ENCODE results near the gene EIF3A. TPM values are rescaled to one million over a fixed set of nuclear protein-coding genes. Genes with fewer than 3 reads are reported as not detected.
A peak's percentile ranks its signal among the peaks of the same experiment; 100 is the strongest.
"Not testable (repeated sequence)": the region's sequence is repeated elsewhere in the genome, so short reads cannot be mapped to it uniquely, and the experiment has no call there.

The EIF3A gene, protein sequence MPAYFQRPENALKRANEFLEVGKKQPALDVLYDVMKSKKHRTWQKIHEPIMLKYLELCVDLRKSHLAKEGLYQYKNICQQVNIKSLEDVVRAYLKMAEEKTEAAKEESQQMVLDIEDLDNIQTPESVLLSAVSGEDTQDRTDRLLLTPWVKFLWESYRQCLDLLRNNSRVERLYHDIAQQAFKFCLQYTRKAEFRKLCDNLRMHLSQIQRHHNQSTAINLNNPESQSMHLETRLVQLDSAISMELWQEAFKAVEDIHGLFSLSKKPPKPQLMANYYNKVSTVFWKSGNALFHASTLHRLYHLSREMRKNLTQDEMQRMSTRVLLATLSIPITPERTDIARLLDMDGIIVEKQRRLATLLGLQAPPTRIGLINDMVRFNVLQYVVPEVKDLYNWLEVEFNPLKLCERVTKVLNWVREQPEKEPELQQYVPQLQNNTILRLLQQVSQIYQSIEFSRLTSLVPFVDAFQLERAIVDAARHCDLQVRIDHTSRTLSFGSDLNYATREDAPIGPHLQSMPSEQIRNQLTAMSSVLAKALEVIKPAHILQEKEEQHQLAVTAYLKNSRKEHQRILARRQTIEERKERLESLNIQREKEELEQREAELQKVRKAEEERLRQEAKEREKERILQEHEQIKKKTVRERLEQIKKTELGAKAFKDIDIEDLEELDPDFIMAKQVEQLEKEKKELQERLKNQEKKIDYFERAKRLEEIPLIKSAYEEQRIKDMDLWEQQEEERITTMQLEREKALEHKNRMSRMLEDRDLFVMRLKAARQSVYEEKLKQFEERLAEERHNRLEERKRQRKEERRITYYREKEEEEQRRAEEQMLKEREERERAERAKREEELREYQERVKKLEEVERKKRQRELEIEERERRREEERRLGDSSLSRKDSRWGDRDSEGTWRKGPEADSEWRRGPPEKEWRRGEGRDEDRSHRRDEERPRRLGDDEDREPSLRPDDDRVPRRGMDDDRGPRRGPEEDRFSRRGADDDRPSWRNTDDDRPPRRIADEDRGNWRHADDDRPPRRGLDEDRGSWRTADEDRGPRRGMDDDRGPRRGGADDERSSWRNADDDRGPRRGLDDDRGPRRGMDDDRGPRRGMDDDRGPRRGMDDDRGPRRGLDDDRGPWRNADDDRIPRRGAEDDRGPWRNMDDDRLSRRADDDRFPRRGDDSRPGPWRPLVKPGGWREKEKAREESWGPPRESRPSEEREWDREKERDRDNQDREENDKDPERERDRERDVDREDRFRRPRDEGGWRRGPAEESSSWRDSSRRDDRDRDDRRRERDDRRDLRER (N-terminal part only)
- polyA plus RNA-seq (2013, experiment 1 of 2; ENCODE audit: insufficient read length) = 141 TPM
- 169 TPM for polyA plus RNA-seq (2013, experiment 2 of 2; ENCODE audit: insufficient read length)

GRCh38 chr10:119080521-119081259, at the start of gene EIF3A:
TSS of gene EIF3A (minus strand) at chr10:119080817. CDS start at chr10:119080676, 141 bp downstream.
- DNase-seq = peak; percentile 89

DNA sequence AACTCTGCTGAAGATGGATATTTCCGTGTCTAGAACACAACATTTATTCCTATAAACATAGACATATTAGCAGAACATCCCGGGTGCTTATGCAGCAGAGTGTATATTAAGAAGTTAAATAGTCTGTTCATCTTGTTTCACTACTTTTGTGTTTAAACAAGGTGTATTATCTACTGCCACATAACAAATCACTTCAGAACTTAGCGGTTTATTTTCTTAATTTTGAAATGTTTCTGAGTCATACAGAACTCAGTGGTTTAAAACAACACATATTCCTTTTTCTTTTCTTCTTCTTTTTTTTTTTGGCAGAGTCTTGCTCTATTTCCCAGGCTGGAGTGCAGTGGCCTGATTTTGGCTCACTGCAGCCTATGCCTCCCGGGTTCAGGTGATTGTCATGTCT, 49.1 kb upstream of the EIF3A start:
- no peak for DNase-seq

GRCh38 chr10:119125942-119126341, 45.3 kb upstream of the EIF3A start:
- DNase-seq = no peak

GRCh38 chr10:119120875-119121274, 40.3 kb upstream of the EIF3A start:
- DNase-seq = no peak

- DNase-seq = no peak
These were observed 39.8 kb upstream of the EIF3A start for GRCh38 chr10:119120413-119120867.

DNA sequence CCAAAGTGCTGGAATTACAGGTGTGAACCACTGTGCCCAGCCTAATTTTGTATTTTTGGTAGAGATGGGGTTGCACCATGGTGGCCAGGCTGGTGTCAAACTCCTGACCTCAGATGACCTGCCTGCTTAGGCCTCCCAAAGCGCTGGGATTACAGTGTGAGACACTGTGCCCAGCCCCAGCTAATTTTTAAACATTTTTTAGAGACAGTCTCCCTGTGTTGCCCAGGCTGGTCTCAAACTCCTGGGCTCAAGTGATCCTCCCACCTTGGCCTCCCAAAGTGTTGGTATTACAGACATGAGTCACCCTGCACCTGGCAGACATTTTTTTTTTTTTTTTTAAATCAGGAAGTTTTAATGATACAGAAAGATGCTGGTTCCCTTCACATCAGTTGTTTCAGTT, 38.8 kb upstream of the EIF3A start:
- DNase-seq = no peak

GRCh38 chr10:119118231-119118630, 37.6 kb upstream of the EIF3A start:
- no peak for DNase-seq

DNA sequence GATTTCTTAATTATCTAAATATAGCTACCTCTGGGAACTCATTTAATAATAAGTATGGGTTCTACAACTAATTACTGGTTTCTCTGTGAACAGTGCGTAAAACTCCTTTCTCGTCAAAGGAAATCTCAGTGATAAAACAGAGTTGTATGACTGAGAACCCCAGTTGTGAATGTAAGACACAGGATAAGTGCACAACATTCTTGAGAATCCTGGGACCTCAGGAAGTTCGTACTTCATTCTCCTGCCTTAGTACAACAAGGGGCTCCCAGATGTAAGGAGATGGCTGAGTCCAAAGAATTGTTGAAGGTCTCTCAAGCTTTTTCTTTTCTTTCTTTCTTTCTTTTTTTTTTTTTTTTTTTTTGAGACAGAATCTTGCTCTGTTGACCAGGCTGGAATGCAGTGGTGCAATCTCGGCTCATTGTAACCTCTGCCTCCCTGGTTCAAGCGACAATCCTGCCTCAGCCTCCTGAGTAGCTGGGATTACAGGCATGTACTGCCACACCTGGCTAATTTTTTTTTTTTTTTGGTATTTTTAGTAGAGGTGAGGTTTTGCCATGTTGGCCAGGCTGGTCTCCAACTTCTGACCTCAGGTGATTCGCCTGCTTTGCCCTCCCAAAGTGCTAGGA, 35.8 kb upstream of the EIF3A start:
- no peak for DNase-seq

DNA sequence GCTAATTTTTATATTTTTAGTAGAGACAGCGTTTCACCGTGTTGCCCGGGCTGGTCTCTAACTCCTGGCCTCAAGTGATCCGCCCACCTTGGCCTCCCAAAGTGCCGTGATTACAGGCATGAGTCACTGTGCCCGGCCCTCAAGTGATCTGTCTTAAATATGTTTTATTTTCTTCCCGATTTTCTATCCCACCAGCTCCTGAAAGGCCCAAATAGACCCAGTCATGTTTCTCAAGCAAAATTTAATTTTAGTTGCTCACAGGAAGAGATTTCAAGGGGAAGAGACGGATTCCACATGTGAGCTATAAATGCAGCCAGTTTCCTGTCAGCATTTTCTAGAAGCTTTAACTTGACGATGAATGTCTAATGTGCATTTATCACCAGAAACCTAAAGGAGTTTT, 35.3 kb upstream of the EIF3A start:
- no peak for DNase-seq

DNA sequence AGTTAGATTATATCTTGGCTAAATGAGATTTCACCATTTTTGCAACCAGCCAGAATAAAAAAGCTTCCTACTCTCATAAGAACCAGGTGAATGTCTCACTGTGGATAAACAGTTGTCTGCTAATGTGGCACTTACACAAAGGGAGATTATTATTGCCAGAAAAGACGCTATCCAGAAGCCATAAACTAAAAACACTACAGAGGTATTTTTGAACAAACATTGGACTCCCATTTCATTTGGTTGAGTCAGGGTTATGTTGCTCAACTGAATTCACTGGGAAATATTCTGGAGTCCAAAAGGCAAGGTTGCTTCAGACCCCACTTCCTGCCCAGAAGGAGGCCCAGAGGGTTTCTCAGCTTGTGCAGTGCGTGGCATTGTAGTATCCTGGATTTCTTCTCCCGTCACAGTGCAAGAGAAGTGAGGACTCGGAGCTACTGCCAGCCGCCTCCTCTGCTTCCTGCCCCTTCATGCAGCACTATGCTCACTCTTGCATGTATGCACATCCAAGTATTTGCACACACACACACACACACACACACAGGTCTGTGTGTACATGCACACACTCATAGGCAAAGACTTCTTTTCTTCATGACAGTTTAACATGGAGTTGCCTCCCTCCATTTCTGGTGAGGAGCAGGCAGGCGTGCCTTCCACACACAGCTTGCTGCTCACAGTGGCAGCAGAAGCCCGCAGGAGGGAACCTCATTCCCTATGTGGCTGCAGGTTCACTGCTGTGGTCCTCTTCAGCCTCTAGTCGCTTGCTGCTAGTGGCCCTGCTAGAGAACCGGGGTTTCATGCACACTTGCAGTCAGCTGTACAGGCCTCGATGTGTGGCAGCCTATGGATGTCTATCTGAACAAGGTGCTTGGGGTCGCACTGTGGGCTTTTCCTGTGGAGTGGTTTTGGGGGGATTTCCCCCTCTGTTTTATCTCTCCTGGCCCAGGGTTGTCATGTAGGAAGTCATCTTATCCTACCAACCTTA, 33.4 kb upstream of the EIF3A start:
- peak; percentile 73 for DNase-seq

GRCh38 chr10:119112056-119112455, 31.4 kb upstream of the EIF3A start:
- peak; percentile 47 for DNase-seq

DNA sequence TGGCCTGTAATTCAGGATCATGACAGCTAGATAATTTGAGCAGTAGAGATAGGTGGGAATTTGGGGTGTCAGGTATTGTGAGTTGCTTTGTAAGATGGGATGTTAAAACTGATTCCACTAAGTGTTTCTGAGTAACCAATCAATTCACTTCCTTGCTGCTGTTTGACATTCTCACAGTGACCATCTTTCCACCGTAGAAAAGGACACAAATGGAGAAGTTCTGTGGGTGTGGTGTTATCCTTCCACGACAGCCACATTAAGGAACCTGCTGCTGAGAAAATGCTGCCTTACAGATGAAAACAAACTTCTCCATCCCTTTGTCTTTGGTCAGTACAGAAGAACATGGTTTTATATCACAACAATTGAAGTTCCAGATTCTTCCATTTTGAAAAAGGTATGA, 27.2 kb upstream of the EIF3A start:
- DNase-seq = not testable (repeated sequence)

- DNase-seq = not testable (repeated sequence)
These were observed 26.5 kb upstream of the EIF3A start for GRCh38 chr10:119107106-119107505.

- not testable (repeated sequence) for DNase-seq
These were observed 25.3 kb upstream of the EIF3A start for GRCh38 chr10:119105899-119106298.

GRCh38 chr10:119105155-119105554, 24.5 kb upstream of the EIF3A start:
- no peak for DNase-seq

DNA sequence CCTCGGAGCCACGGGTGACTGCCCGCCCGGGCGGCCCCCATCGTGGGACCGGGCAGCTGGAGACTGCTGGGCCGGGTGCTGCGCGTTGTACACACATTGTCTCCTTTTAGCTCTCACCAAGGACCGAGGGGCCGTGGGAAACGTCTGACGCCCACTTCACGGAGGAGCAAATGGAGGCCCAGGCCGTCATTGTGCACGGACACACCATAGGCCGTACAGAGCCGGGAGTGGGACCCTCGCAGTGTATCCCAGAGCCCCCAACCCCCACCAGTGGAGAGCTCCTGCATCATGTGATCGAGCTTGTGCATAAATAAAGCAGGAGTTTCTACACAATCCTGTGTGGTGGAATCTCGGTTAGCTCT, 24.0 kb upstream of the EIF3A start:
- DNase-seq = peak; percentile 11

DNA sequence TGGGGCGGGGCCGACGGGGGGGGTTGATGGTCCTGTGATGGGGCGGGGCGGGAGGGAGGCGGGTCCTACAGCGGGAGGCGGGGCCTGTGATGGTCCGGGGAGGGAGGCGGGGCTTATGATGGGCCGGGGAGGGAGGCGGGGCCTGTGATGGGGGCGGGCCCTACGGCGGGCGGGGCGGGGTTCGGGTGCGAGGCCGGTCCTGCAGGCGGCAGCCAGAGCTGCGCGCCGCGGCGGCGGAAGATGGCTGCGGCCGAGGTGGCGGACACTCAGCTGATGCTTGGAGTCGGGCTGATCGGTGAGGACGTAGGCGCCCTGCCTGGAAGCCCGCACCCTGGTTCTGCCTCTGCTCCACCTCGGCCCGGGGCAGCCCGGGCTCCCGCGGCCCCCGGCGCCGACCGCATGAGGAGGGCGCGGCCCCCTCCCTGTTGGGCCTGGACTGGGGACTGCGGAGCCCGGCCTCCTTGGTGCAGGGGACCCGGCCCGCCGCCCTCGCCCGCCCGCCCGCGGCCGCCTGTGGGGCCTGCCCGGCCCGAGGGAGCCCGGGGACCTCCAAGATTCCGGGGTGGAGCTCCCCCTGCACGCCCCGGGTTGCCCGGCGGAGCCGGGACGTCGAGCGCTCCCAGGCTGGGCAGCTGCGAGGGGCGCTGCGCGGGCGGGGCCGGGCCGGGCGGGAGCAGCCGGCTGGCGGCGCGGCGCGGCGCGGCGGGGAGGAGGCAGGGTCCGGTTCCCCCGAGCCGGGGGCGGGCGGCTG, 23.5 kb upstream of the EIF3A start, which contains the start of gene DENND10:
Gene DENND10, plus strand, starts transcription at position 211 of the 751 bp plus-strand sequence. Its CDS starts 30 bp downstream, at position 241.
- peak; percentile 69 for DNase-seq

GRCh38 chr10:119103241-119103902, 22.8 kb upstream of the EIF3A start:
- no peak for DNase-seq

Data from fibroblast of skin of back (primary cell).